Colon (tissue), 2 donors: ENCODE measurements around the gene ARFGAP1.
"Not testable (repeated sequence)": the region's sequence is repeated elsewhere in the genome, so short reads cannot be mapped to it uniquely, and the experiment has no call there.

Experiments
- FAIRE-seq: peaks from 2 replicates; lab custom pipeline; 2012; peaks lifted over from hg19 to GRCh38; lab: Jason Lieb, UNC
- donor health status: control.
- donor health status: control.

ARFGAP1 gene

GRCh38 chr20:63334356-63334755 is 61.7 kb downstream of the ARFGAP1 start:
- FAIRE-seq: no peak

- FAIRE-seq: not testable (repeated sequence)
Measured at GRCh38 chr20:63335060-63335459, 62.4 kb downstream of the ARFGAP1 start.

GRCh38 chr20:63335711-63336110 is 63.1 kb downstream of the ARFGAP1 start:
- no peak for FAIRE-seq

- no peak for FAIRE-seq
Measured at GRCh38 chr20:63336232-63336752, 63.7 kb downstream of the ARFGAP1 start.

- no peak for FAIRE-seq
Measured at GRCh38 chr20:63337786-63338420, 65.3 kb downstream of the ARFGAP1 start.
